Thoracic aorta (tissue), 2 donors: ENCODE measurements around the gene COP1. TPM values are rescaled to one million over a fixed set of nuclear protein-coding genes. Genes with fewer than 3 reads are reported as not detected.

ENCODE experiments used
- ATAC-seq: fragments of 150-250 bp; one replicate; pipeline ENCODE4 v1.8.0; 2017; ENCODE audit warnings: low read depth; ENCODE audit not compliant: insufficient number of reproducible peaks, low FRiP score
- DNase-seq: peaks from one replicate; pipeline ENCODE4 v3.0.0-alpha.2; 2020; ENCODE audit warnings: low spot score
- H3K27ac ChIP-seq, 2 donors: fragments of 200-600 bp; sonication (generic); 1 replicate in 1 of 2; 2 replicates in 1 of 2; pipeline ENCODE4 v1.5.1; 2016; ENCODE audit warnings: mild to moderate bottlenecking in 2 of 2, moderate library complexity in 2 of 2
- H3K27me3 ChIP-seq: fragments of 200-600 bp; sonication (generic); replicated peaks from 2 replicates; pipeline ENCODE4 v1.6.0; 2016; ENCODE audit warnings: mild to moderate bottlenecking; ENCODE audit not compliant: insufficient read depth
- H3K36me3 ChIP-seq: fragments of 200-600 bp; sonication (generic); one replicate; pipeline ENCODE4 v1.5.1; 2016
- H3K4me1 ChIP-seq, 2 donors: fragments of 200-600 bp; sonication (generic); 1 replicate in 1 of 2; 2 replicates in 1 of 2; pipeline versions ENCODE4 v1.5.1 to v1.6.0; 2016; ENCODE audit warnings: low read depth in 2 of 2, mild to moderate bottlenecking in 1 of 2; ENCODE audit not compliant: control insufficient read depth in 1 of 2
- H3K4me3 ChIP-seq: fragments of 200-600 bp; sonication (generic); 2 replicates; pipeline ENCODE4 v1.5.1; 2016; ENCODE audit warnings: mild to moderate bottlenecking
- H3K9me3 ChIP-seq: fragments of 200-600 bp; sonication (generic); 2 replicates; pipeline ENCODE4 v1.5.1; 2016
- CTCF ChIP-seq: fragments of 200-600 bp; sonication (generic); IDR thresholded peaks from one replicate; pipeline ENCODE4 v1.5.1; 2019; ENCODE audit warnings: antibody characterized with exemption
- total RNA-seq, 2 donors: library from RNA; depleted of rRNA; stranded (reverse); fragments of >200 nt; gene quantifications; one replicate each; pipeline versions ENCODE4 v1.1.0 to v1.2.3, GENCODE V29; 2016

The COP1 gene
- total RNA-seq, 2 donors from 2014 or later = 62.2 to 68.6 TPM

- H3K4me3 ChIP-seq = no peak overlapping the region
- H3K27me3 ChIP-seq = no peaks in the 10 kb centered on the region
- H3K4me1 ChIP-seq = no peaks in the 10 kb centered on the region
- no peak for DNase-seq
- TF ChIP-seq CTCF = no peak
- no peaks in the 10 kb centered on the region for H3K9me3 ChIP-seq
- H3K27ac ChIP-seq = no peak overlapping the region
- H3K36me3 ChIP-seq = no peaks in the 10 kb centered on the region
- no peak for ATAC-seq
These were observed 42.9 kb downstream of the COP1 start for GRCh38 chr1:176164014-176164678.

- no peaks in the 10 kb centered on the region for H3K27me3 ChIP-seq
- H3K36me3 ChIP-seq = no peaks in the 10 kb centered on the region
- ATAC-seq (no peak), DNase-seq (no peak)
- H3K9me3 ChIP-seq = peaks cover 5% of the 10 kb centered on the region
- H3K4me1 ChIP-seq = no peaks in the 10 kb centered on the region
- no peak overlapping the region for H3K4me3 ChIP-seq
- H3K27ac ChIP-seq = no peak overlapping the region
- TF ChIP-seq CTCF = no peak
These were observed 47.1 kb downstream of the COP1 start for GRCh38 chr1:176159993-176160392.

- Histone ChIP-seq H3K4me3 (no peak overlapping the region), H3K36me3 (no peaks in the 10 kb centered on the region), H3K27ac (no peak overlapping the region), H3K4me1 (no peaks in the 10 kb centered on the region), H3K9me3 (peaks cover 5% of the 10 kb centered on the region), H3K27me3 (no peaks in the 10 kb centered on the region)
- DNase-seq (no peak), ATAC-seq (no peak)
- TF ChIP-seq CTCF = no peak
These were observed 49.1 kb downstream of the COP1 start for GRCh38 chr1:176157995-176158394.

GRCh38 chr1:176149939-176150807, 56.9 kb downstream of the COP1 start:
- Histone ChIP-seq H3K4me1 (no peaks in the 10 kb centered on the region), H3K27ac (no peak overlapping the region), H3K36me3 (no peaks in the 10 kb centered on the region), H3K27me3 (no peaks in the 10 kb centered on the region), H3K4me3 (no peak overlapping the region), H3K9me3 (no peaks in the 10 kb centered on the region)
- TF ChIP-seq CTCF = no peak
- ATAC-seq = no peak
- no peak for DNase-seq

- ATAC-seq = no peak
- no peak for DNase-seq
- no peaks in the 10 kb centered on the region for H3K27me3 ChIP-seq
- TF ChIP-seq CTCF = no peak
- H3K4me1 ChIP-seq = no peaks in the 10 kb centered on the region
- no peaks in the 10 kb centered on the region for H3K36me3 ChIP-seq
- no peaks in the 10 kb centered on the region for H3K9me3 ChIP-seq
- no peak overlapping the region for H3K27ac ChIP-seq
- H3K4me3 ChIP-seq = no peak overlapping the region
These were observed 62.6 kb downstream of the COP1 start for GRCh38 chr1:176144526-176144925.
